Measurements from ENCODE around the gene NRIP3. TPM values are rescaled to one million over a fixed set of nuclear protein-coding genes. Genes with fewer than 3 reads are reported as not detected.
A peak's percentile ranks its signal among the peaks of the same experiment; 100 is the strongest.

NRIP3 gene
- total and polyA plus RNA-seq, 9 of the 15 experiments (the other 6 are each of a cell fraction or from before 2014, with no cell fraction given), result 4.4 to 18.7 (median 11.6) TPM

- intact Hi-C loops (cut with micrococcal nuclease) (loop anchor here (5.0 kb wide), 1 partner anchor 39 kb away; the partner anchor contains the start of gene NRIP3), in situ Hi-C loops (cut with MboI) (no loop called here)
- ATAC-seq (peak; percentile 85), FAIRE-seq (no peak), DNase-seq (ENCODE audit: extremely low read depth in 1 of 4, low spot score in 3 of 4) (peak in 3 of 4 experiments; percentile 68 to 80 (median 71))
- Histone ChIP-seq H3K79me2 (ENCODE audit: control insufficient read depth, insufficient read depth, low read length) (peaks cover 53% of the 10 kb centered on the region), H3K9me3 (replicated peaks; ENCODE audit: control insufficient read depth, insufficient read depth, low read depth, low read length) (no peaks in the 10 kb centered on the region), H4K20me1 (replicated peaks; ENCODE audit: control insufficient read depth, insufficient read depth, low read length) (no peaks in the 10 kb centered on the region), H3K9ac (ENCODE audit: insufficient read depth in 1 of 2, low read depth in 2 of 2, low read length in 2 of 2) (peak overlapping the region; percentile 88 to 93), H3K36me3 (ENCODE audit: control insufficient read depth, insufficient read depth, low read length) (peaks cover 8% of the 10 kb centered on the region; the same call in 1 of the 3 replicates), H3K9me1 (ENCODE audit: control insufficient read depth, insufficient read depth, low read length) (no peaks in the 10 kb centered on the region), H3K4me2 (ENCODE audit: insufficient read depth, low read length) (peak overlapping the region; percentile 93), H2AFZ (ENCODE audit: low read depth, low read length) (peak overlapping the region; percentile 99), H3K4me3 (peak overlapping the region; percentile 96), H3K4me1 (replicated peaks in 1 of 2; ENCODE audit: control insufficient read depth in 2 of 2, insufficient read depth in 2 of 2, low read length in 2 of 2) (peaks cover 13 to 22% of the 10 kb centered on the region in 2 experiments; a peak in 4 of 5 replicates), H3K27ac (ENCODE audit: extremely low read depth, low read depth, low read length) (peak overlapping the region; percentile 93), H3K27me3 (ENCODE audit: control insufficient read depth in 2 of 2, insufficient read depth in 2 of 2, low read length in 2 of 2) (no peaks in the 10 kb centered on the region)
- BruUV-seq (replicated peaks), result no TSS peak
- ChIA-PET CTCF (ENCODE audit: low intra/inter-chr PET ratio) (no interaction called here), POLR2A (interaction anchor here (0.6 to 2.4 kb wide), 4 partner anchors 25 to 516 kb away, joined by 3 to 12 read pairs (median 3); no protein-coding TSS in a partner anchor)
- WGBS (ENCODE audit: insufficient coverage, low coverage, missing lambda C conversion rate), result 4% methylated on average over 33 of the region's 39 CpGs
- TF ChIP-seq CEBPB (tag; IDR thresholded peaks at IDR 0.05) (no peak), ZSCAN32 (CRISPR knock-in tag; IDR thresholded peaks at IDR 0.05) (no peak), ZNF224 (CRISPR knock-in tag; IDR thresholded peaks at IDR 0.05) (no peak), ZNF134 (CRISPR knock-in tag; conservative IDR thresholded peaks at IDR 0.05) (no peak), ZFP36 (IDR thresholded peaks at IDR 0.05; ENCODE audit: low read depth, low read length, partially characterized antibody) (no peak), DNMT1 (IDR thresholded peaks at IDR 0.05) (no peak), MXI1 (IDR thresholded peaks at IDR 0.05; ENCODE audit: low read depth, low read length) (no peak), CREBBP (IDR thresholded peaks at IDR 0.05; ENCODE audit: low read depth, low read length) (no peak), STAT6 (CRISPR knock-in tag; IDR thresholded peaks at IDR 0.05) (no peak), MAZ (CRISPR knock-in tag; conservative IDR thresholded peaks at IDR 0.05 in 1 of 2, IDR thresholded peaks at IDR 0.05 in 1 of 2) (no peak), ESRRB (CRISPR knock-in tag; IDR thresholded peaks at IDR 0.05; ENCODE audit: borderline replicate concordance) (no peak), ILF3 (IDR thresholded peaks at IDR 0.05; ENCODE audit: borderline replicate concordance) (no peak), E2F3 (CRISPR knock-in tag; IDR thresholded peaks at IDR 0.05) (no peak), NFATC3 (IDR thresholded peaks at IDR 0.05) (no peak), USF2 (CRISPR knock-in tag; IDR thresholded peaks at IDR 0.05) (0 out of 2 replicates have a peak, but pooled peaks have one; percentile 2), NR2C2 (CRISPR knock-in tag; IDR thresholded peaks at IDR 0.05) (no peak), NR2C2 (tag; IDR thresholded peaks at IDR 0.05) (no peak), RUNX1 (IDR thresholded peaks at IDR 0.05; ENCODE audit: low read depth) (no peak), ZNF449 (CRISPR knock-in tag; IDR thresholded peaks at IDR 0.05) (no peak)
Measured at GRCh38 chr11:8963569-8964323, 40.1 kb downstream of the NRIP3 start.

Measured in K562 (cell line).